ENCODE data around the gene PDGFD. TPM values are rescaled to one million over a fixed set of nuclear protein-coding genes. Genes with fewer than 3 reads are reported as not detected.
A peak's percentile ranks its signal among the peaks of the same experiment; 100 is the strongest.

The PDGFD gene
- total RNA-seq, 2 donors from 2014 or later = 2.3 to 4.8 TPM

DNA sequence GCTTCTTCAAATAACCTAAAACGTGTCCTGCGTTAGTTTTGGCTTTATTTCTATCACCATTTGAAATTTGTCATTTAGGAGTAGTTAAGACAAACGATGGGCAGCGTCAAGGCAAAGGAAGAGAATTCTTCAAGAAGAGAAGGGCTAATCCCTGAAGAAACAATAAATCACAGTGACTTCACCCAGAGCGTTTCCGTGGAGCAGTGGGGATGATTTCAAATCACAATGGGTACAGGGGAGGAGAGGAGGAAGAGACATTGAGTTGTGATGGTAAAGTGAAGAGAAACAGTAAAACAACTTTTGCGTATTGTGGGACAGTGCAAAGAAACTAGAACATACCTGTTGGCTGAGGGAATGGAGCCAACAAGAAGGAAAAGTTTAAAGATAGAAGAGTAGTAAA is 9.7 kb downstream of the PDGFD start:
- H3K27me3 ChIP-seq (ENCODE audit: control insufficient read depth, insufficient read depth, low read length, poor library complexity, severe bottlenecking) = no peaks in the 10 kb centered on the region
- no peaks in the 10 kb centered on the region for H3K36me3 ChIP-seq (ENCODE audit: control insufficient read depth, insufficient read depth, low read length)
- Mint-ChIP-seq H3K9me3 (peaks cover 1% of the 10 kb centered on the region), H3K4me3 (no peak overlapping the region), H3K36me3 (ENCODE audit: low read depth) (no peaks in the 10 kb centered on the region), H3K4me1 (peaks cover 15% of the 10 kb centered on the region), H3K27ac (no peak overlapping the region), H3K27me3 (ENCODE audit: insufficient read depth) (no peaks in the 10 kb centered on the region)
- WGBS, 2 experiments (ENCODE audit: insufficient coverage in 1 of 2, insufficient read length in 1 of 2) = 69 to 79% methylated on average over 6 to 7 of the region's 7 CpGs
- no peak overlapping the region for H3K4me3 ChIP-seq (ENCODE audit: low read length)
- DNase-seq = no peak
- no peak overlapping the region for H3K9ac ChIP-seq (ENCODE audit: extremely low read depth, low read length, poor library complexity, severe bottlenecking)
- TF ChIP-seq, protein P1, sequence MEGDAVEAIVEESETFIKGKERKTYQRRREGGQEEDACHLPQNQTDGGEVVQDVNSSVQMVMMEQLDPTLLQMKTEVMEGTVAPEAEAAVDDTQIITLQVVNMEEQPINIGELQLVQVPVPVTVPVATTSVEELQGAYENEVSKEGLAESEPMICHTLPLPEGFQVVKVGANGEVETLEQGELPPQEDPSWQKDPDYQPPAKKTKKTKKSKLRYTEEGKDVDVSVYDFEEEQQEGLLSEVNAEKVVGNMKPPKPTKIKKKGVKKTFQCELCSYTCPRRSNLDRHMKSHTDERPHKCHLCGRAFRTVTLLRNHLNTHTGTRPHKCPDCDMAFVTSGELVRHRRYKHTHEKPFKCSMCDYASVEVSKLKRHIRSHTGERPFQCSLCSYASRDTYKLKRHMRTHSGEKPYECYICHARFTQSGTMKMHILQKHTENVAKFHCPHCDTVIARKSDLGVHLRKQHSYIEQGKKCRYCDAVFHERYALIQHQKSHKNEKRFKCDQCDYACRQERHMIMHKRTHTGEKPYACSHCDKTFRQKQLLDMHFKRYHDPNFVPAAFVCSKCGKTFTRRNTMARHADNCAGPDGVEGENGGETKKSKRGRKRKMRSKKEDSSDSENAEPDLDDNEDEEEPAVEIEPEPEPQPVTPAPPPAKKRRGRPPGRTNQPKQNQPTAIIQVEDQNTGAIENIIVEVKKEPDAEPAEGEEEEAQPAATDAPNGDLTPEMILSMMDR (conservative IDR thresholded peaks at IDR 0.05) = no peak
- H3K9me3 ChIP-seq (ENCODE audit: control insufficient read depth, low read length) = peaks cover 10% of the 10 kb centered on the region
- peaks cover 3% of the 10 kb centered on the region for H3K4me1 ChIP-seq (ENCODE audit: control insufficient read depth, insufficient read depth, low read length)
- no peak overlapping the region for H3K27ac ChIP-seq (ENCODE audit: low read depth, low read length)

DNA sequence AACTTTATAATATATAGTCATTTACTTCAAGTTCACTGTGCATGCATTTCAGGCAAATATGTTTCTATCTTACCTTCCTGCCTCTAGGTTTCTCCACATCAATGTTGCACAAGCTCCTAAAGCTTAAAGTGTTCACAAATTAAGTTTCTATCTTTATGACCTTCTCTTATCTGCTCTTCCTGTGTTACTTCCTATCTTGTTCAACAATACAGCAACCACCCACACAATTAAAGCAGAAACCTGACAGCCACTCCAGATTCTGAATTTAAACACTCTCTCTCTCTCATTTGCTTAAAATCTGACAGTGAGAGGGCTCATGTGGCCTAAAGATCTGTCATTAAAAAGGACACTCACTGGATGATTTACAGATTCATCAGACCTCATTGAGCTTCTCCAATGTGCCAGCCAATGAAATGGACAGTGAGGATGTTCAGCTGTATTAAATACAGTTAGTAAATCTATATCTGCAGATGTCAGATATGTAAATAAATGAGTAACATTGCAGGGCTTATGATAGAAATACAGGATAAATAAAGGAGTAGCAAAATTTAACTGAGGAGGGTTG is 10.9 kb downstream of the PDGFD start:
- TF ChIP-seq, protein P1 (conservative IDR thresholded peaks at IDR 0.05) = no peak
- no peak for DNase-seq
- no peaks in the 10 kb centered on the region for H3K27me3 ChIP-seq (ENCODE audit: control insufficient read depth, insufficient read depth, low read length, poor library complexity, severe bottlenecking)
- no peaks in the 10 kb centered on the region for H3K27me3 Mint-ChIP-seq (ENCODE audit: insufficient read depth)
- H3K27ac Mint-ChIP-seq = no peak overlapping the region
- peaks cover 1% of the 10 kb centered on the region for H3K9me3 Mint-ChIP-seq
- H3K36me3 ChIP-seq (ENCODE audit: control insufficient read depth, insufficient read depth, low read length) = no peaks in the 10 kb centered on the region
- peaks cover 10% of the 10 kb centered on the region for H3K9me3 ChIP-seq (ENCODE audit: control insufficient read depth, low read length)
- no peak overlapping the region for H3K4me3 Mint-ChIP-seq
- peaks cover 15% of the 10 kb centered on the region for H3K4me1 Mint-ChIP-seq
- H3K36me3 Mint-ChIP-seq (ENCODE audit: low read depth) = no peaks in the 10 kb centered on the region
- H3K9ac ChIP-seq (ENCODE audit: extremely low read depth, low read length, poor library complexity, severe bottlenecking) = no peak overlapping the region
- no peak overlapping the region for H3K4me3 ChIP-seq (ENCODE audit: low read length)
- H3K4me1 ChIP-seq (ENCODE audit: control insufficient read depth, insufficient read depth, low read length) = peaks cover 3% of the 10 kb centered on the region
- H3K27ac ChIP-seq (ENCODE audit: low read depth, low read length) = no peak overlapping the region

DNA sequence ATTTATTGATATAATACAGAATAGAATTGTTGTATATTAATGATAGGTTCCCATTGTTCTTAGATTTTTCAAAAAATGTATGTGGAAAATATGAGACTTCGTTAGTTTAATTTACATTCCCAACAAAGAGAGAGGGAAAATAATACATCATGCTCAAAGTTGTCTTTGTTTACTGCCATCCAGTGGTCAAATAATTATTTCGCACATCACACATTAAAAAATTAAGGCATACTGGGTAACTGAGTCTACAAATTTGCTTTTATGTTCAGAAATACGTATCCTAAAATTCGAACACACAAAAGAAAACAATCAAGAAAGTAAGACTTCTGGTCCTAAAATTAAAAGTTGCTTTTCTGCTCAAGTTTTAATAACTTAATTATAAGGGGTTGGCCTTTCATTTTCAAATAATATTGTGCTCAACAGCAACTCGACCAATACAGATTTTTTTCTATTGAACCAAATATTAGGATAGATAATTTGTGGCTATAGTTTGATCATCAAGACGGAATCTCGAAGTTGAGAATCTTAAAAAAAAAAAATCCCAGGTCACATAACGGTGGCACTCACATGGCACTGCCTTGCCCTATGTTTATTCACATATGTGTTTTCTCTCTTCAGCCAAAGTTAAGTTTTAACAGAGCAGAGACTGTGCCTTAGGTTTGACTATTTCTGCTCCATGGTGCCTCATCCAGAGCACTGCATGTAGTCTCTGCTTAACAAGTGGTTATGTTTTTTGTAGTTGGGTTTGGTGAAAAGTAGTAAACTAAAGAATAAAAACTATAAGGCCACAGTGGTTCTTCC is 12.3 kb downstream of the PDGFD start:
- H3K9me3 ChIP-seq (ENCODE audit: control insufficient read depth, low read length) = peaks cover 10% of the 10 kb centered on the region
- no peaks in the 10 kb centered on the region for H3K27me3 ChIP-seq (ENCODE audit: control insufficient read depth, insufficient read depth, low read length, poor library complexity, severe bottlenecking)
- TF ChIP-seq, protein P1 (conservative IDR thresholded peaks at IDR 0.05) = peak; percentile 69
- Mint-ChIP-seq H3K27me3 (ENCODE audit: insufficient read depth) (no peaks in the 10 kb centered on the region), H3K36me3 (ENCODE audit: low read depth) (no peaks in the 10 kb centered on the region), H3K4me1 (peaks cover 15% of the 10 kb centered on the region), H3K9me3 (peaks cover 1% of the 10 kb centered on the region), H3K4me3 (no peak overlapping the region), H3K27ac (no peak overlapping the region)
- H3K4me1 ChIP-seq (ENCODE audit: control insufficient read depth, insufficient read depth, low read length) = peaks cover 3% of the 10 kb centered on the region
- H3K9ac ChIP-seq (ENCODE audit: extremely low read depth, low read length, poor library complexity, severe bottlenecking) = no peak overlapping the region
- no peaks in the 10 kb centered on the region for H3K36me3 ChIP-seq (ENCODE audit: control insufficient read depth, insufficient read depth, low read length)
- H3K4me3 ChIP-seq (ENCODE audit: low read length) = no peak overlapping the region
- 92 to 96% methylated on average over 3 to 7 of the region's 8 CpGs for WGBS, 2 experiments (ENCODE audit: insufficient coverage in 1 of 2, insufficient read length in 1 of 2)
- no peak overlapping the region for H3K27ac ChIP-seq (ENCODE audit: low read depth, low read length)
- no peak for DNase-seq
